GM19324 (cell line): ENCODE data around the gene ARRB1.
"Not testable (repeated sequence)": the region's sequence is repeated elsewhere in the genome, so short reads cannot be mapped to it uniquely, and the experiment has no call there.

ENCODE experiments used
- ATAC-seq: cut with Tn5 transposase; IDR thresholded peaks from one replicate; pipeline ENCODE4 v1.9.1; 2021; ENCODE audit warnings: mild to moderate bottlenecking, moderate library complexity; ENCODE audit not compliant: unreplicated experiment, low FRiP score

ARRB1 gene

DNA sequence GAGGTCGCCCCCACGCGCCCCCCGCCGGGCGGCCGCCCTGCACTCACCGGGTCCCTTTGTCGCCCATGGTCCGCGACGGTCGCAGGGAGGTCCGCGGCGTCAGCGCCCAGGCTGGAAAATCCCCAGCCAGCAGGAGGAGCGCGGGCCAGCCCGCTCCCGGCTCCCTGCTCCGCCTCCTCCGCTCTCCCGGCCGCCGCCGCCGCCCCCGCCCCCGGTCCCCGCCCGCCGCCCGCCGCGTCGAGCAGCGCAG lies at the start of gene ARRB1:
ARRB1 (minus strand) TSS at position 121 of the 250 bp plus-strand sequence; CDS start at position 67, 54 bp downstream.
- ATAC-seq = no peak

GRCh38 chr11:75400146-75400865 lies 48.8 kb upstream of the ARRB1 start:
- ATAC-seq = no peak

DNA sequence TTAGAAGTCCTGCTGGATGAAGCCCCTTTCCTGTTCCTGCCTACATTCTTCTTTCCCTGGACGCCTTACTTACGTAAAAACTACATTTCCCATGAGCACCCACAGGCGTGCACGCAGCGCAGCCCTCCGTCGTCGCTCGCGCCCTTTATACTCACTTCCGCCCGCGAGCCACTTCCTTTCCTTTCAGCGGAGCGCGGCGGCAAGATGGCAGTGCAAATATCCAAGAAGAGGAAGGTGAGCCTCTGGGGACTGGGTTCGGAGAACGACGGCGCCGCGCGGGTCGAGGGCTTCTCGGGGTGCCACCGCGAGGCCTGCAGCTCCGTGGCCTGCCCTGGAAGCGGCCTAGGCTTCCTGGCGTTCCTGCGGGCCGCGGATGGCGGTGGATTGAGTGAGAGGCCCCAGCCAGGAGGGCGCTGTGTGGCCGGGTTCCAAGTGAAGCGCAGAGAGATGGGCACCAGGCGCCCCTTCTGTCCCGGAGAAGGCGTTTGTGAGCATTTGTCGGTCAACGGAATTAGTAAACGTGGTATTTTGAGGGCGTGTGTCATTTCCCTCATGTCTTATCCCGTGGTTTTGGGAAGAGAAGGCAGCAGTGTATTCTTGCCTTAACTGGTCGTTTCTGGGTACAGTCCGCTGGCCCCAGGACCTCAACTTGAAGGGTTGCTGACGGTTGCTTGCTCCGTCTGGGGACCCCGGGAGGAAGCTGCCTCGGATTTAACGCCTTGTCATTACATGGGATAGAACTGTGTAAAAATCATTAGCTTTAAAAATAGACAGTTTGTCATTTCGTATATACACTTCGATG lies 48.1 kb upstream of the ARRB1 start, which contains the start of gene RPS3:
RPS3 (plus strand) TSS at position 175 of the 802 bp plus-strand sequence; CDS start at position 205, 30 bp downstream.
- peak; percentile 89 for ATAC-seq

GRCh38 chr11:75398906-75399305 lies 47.4 kb upstream of the ARRB1 start:
- ATAC-seq = no peak

- ATAC-seq = no peak
These were observed 42.8 kb upstream of the ARRB1 start for GRCh38 chr11:75394085-75394840.

- ATAC-seq = no peak
These were observed 38.5 kb upstream of the ARRB1 start for GRCh38 chr11:75389925-75390324.

DNA sequence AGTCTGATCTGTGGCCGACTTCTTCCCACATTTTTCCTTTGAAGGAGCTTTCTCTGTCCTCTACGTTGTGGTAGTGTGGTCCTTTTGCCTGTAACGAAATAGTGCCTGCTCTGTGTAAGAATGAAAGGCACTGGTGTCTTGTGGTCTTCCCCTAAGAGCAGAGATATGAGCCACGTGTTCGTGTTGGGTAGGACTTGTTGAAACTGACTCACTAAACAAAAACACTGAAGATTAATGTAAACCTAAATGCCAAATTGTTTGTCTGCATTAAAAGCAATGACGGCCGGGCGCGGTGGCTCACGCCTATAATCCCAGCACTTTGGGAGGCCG lies 37.8 kb upstream of the ARRB1 start:
- ATAC-seq = no peak

- ATAC-seq = no peak
These were observed 37.2 kb upstream of the ARRB1 start for GRCh38 chr11:75388386-75389275.

DNA sequence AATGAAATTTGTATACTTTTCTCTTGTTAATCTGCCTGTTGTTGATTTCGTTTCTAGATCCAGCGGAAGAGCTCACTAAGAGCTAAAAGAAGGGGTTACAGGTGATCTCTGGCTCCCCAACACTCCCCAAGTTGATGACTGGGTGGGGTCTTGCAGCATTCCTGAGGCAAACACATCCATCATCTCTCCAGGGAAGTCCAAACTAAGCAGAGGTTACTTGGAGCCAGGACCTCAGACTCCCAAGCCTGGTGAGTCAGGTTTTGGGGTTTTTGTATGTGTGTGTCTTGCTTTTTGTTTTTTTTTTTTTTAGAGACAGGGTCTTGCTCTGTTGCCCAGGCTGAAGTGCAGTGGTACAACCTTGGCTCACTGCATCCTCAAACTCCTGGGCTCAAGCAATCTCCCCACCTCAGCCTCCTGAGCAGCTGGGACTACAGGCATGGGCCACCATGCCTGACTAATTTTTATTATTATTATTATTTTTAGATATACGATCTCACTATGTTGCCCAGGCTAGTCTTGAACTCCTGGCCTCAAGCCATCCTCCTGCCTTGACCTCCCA lies 36.4 kb upstream of the ARRB1 start:
- ATAC-seq = no peak

DNA sequence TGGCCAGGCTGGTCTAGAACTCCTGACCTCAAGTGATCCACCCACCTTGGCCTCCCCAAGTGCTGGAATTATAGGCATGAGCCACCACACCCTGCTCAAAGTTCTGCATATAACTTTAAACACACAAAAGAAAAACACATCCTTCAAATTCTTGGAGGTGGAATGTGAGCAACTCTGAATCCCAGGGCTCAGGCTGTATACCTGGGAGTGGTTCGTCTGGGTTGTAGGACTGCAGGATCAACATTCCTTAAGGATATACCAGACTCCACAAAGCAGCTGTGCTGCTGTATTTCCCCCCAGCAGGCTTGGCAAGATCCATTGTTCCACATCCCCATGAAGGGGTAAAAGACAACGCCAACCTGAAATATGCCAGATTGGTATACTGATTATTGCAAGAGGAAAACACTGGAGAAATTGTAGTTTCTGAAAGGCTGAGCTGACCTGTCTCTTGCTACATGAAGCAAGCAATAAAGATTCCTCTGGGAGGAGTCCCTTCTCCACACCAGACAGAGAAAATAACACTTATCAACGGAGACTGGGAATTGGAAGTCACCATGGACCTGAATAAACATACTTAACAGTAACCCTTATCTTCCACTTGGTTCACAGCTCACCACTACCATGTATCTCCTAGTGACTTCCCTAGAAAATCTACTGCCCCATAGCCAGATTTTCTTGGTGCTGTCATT lies 35.6 kb upstream of the ARRB1 start:
- ATAC-seq = no peak

DNA sequence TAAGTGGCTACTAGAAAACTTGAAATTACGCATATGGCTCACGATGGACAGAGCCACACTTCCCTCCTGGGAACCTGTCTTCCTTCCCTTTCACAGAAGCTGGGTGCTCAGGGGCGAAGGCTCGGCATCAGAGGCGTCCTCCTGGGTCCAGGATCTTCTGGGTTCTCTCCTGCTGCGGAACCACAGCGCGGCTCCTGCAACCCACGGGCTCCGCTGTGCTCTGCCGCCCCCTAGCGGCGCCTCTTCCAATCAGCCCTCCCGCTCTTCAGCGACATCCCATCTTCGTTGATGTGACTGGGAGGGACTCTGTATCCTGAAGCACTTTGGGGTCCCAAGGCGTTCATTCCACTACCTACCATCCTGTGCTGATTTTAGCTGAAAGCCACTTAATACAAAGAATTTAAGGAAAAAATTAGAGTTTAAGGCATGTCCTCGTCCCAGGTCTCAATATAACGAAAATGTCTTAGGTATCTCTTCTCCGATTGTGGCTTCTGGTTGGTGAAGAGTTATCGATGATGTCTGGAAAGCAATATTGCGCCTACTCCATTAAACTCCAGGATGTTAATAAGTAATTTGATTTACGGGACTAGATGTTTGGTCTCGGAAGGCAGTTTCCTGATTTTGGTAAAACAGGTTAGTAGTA lies 33.1 kb upstream of the ARRB1 start:
- ATAC-seq = no peak

DNA sequence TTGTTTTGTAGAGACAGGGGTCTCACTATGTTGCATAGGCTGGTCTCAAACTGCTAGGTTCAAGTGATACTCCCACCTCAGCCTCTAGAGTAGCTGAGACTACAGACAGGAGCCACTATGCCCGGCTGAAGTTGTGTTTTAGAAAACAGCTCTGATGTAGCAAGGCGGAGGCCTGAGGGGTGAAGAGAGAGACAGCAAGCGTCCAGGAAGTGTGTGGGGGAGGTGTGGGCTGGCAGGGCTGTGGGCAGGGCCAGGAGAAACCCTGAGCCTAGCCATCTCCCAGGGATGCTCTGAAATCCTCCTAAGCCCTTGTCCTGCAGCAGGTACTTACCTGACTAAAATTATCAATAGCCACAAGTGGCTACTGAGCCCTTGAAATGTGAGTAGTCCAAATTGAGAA lies 31.8 kb upstream of the ARRB1 start:
- ATAC-seq = no peak

GRCh38 chr11:75380716-75381420 lies 29.4 kb upstream of the ARRB1 start:
- no peak for ATAC-seq

DNA sequence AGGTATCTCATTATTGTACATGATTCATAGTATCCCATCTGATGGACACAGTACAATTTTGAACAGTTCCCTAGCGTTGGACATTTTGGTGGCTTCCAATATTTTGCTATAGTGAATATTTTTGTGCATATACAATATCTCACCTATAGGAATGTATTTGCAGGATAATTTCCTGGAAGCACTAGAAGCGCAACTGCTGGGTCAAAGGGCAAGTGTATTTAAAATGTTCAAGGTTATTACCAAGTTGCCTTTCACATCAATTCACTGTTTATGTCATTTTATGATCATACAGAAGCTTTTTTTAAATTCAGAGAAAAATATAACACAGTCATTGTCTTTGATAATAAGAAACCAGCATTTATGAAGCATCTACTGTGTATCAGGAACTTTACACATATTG lies 28.8 kb upstream of the ARRB1 start:
- no peak for ATAC-seq

DNA sequence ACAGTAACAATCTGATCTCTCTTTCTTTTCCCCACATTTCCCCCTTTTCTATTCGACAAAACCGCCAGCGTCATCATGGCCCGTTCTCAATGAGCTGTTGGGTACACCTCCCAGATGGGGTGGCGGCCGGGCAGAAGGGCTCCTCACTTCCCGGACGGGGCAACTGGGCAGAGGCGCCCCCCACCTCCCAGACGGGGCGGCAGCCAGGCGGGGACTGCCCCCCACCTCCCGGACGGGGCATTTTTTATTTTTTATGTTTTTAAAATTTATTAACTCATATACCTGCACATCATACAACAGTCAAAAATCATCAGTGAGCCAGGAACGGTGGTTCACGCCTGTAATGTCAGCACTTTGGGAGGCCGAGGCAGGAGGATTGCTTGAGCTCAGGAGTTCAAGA lies 27.3 kb upstream of the ARRB1 start:
- ATAC-seq = not testable (repeated sequence)

- no peak for ATAC-seq
These were observed 24.7 kb upstream of the ARRB1 start for GRCh38 chr11:75376175-75376574.

DNA sequence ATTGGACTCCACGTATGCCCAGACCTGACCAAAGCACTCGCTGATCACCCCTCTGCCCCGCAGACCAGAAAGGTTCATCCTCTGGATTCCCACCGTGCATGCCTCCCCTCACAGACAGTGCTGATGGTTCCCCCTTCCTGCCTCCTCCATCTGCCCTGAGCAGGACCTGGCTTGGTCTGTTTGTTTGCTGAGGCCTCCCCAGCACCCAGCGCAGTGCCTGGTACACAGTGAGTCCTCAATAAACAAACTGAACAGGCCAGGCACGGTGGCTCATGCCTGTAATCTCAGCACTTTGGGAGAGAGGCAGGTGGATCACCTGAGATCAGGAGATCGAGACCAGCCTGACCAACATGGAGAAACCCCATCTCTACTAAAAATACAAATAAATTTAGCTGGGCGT lies 24.2 kb upstream of the ARRB1 start:
- ATAC-seq = no peak

DNA sequence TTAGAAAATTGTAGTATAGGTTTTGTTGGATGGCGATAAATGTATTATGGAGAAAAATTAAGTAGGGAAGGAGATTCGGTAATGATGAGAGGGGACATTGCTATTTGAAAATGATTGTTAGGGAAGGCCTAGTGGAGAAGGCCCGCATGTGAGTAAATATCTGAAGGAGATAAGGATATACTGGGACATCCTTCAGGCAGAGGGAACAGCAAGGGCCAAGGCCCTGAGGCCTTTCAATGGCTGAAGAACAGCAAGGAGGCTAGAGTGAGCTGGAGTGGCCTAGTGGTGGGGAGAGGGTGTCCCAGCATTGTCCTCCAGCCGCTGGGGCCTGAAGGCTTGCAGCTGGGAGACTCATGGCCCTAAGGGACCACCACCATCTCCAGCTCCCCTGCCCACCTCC lies 23.2 kb upstream of the ARRB1 start:
- no peak for ATAC-seq

DNA sequence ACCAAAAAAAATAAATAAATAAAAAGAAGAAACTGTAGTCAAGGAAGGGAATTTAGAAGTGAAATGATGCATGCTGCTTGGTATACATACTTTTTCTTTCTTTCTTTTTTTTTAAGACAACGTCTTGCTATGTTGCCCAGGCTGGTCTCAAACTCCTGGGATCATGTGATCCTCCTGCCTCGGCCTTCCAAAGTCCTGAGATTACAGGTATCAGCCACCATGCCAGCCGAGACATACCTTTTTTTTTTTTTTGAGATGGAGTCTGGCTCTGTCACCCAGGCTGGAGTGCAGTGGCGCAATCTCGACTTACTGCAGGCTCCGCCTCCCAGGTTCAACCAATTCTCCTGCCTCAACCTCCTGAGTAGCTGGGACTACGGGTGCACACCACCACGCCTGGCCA lies 21.7 kb upstream of the ARRB1 start:
- ATAC-seq = no peak
